Measurements from ENCODE around the gene PRKAG2.

The PRKAG2 gene

GRCh38 chr7:151895008-151895630 lies 18.2 kb upstream of the PRKAG2 start:
- Histone ChIP-seq H3K4me3 (ENCODE audit: low read depth in 1 of 2, low read length in 2 of 2) (no peak overlapping the region), H3K9me3 (ENCODE audit: control insufficient read depth in 1 of 2, low read length in 2 of 2) (no peaks in the 10 kb centered on the region), H3K36me3 (ENCODE audit: control insufficient read depth in 1 of 2, insufficient read depth in 2 of 2, low read length in 2 of 2) (no peaks in the 10 kb centered on the region), H3K9ac (ENCODE audit: low read depth in 1 of 2, low read length in 2 of 2) (no peak overlapping the region), H3K27me3 (ENCODE audit: control insufficient read depth in 1 of 2, insufficient read depth in 2 of 2, low read length in 2 of 2) (no peaks in the 10 kb centered on the region), H3K4me1 (ENCODE audit: control insufficient read depth in 1 of 2, insufficient read depth in 2 of 2, low read length in 2 of 2) (peaks cover 48 to 58% of the 10 kb centered on the region in 2 donors), H3K27ac (ENCODE audit: low read depth, low read length) (no peak overlapping the region)

DNA sequence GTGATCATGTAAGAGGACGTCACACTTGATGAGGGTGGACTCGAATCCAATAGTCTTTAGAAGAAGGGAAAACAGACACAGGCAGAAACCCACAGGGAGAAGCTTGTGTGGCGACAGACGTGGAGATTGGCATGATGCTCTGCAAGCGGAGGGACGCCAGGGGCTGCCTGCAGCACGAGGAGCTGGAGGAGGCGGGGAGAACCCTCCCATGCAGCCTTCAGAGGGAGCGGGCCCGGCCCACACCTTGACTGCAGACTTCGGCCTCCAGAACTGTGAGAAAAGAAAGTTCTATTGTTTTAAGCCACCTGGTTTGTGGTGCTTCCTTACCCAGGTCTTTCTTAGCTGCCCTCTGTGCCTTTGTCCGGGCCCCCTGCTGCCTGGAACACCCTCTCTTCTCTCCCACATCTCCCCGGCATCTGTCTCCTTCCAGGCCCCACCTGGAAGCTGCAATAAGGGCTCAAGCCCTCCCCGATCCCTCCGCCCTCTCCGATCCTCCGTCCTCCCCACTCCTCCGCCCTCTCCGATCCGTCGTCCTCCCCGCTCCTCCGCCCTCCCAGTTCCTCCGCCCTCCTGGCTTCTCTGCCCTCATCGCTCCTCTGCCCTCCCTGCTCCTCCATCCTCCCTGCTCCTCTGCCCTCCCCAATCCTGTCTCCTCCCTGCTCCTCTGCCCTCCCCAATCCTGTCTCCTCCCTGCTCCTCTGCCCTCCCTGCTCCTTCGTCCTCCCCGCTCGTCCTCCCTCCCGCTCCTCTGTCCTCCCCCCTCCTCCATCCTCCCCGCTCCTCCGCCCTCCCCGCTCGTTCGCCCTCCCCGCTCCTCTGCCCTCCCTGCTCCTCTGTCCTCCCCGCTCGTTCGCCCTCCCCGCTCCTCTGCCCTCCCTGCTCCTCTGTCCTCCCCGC lies 17.4 kb upstream of the PRKAG2 start:
- peak overlapping the region; percentile 7 to 33 for H3K4me3 ChIP-seq (ENCODE audit: low read depth in 1 of 2, low read length in 2 of 2)
- H3K4me1 ChIP-seq (ENCODE audit: control insufficient read depth in 1 of 2, insufficient read depth in 2 of 2, low read length in 2 of 2), result peaks cover 48 to 58% of the 10 kb centered on the region in 2 donors
- H3K36me3 ChIP-seq (ENCODE audit: control insufficient read depth in 1 of 2, insufficient read depth in 2 of 2, low read length in 2 of 2), result no peaks in the 10 kb centered on the region
- no peak overlapping the region for H3K27ac ChIP-seq (ENCODE audit: low read depth, low read length)
- no peaks in the 10 kb centered on the region for H3K9me3 ChIP-seq (ENCODE audit: control insufficient read depth in 1 of 2, low read length in 2 of 2)
- H3K9ac ChIP-seq (ENCODE audit: low read depth in 1 of 2, low read length in 2 of 2), result peak overlapping the region; percentile 34 to 35
- no peaks in the 10 kb centered on the region for H3K27me3 ChIP-seq (ENCODE audit: control insufficient read depth in 1 of 2, insufficient read depth in 2 of 2, low read length in 2 of 2)

GRCh38 chr7:151893405-151893923 lies 16.5 kb upstream of the PRKAG2 start:
- no peak overlapping the region for H3K27ac ChIP-seq (ENCODE audit: low read depth, low read length)
- peaks cover 48 to 59% of the 10 kb centered on the region in 2 donors for H3K4me1 ChIP-seq (ENCODE audit: control insufficient read depth in 1 of 2, insufficient read depth in 2 of 2, low read length in 2 of 2)
- H3K27me3 ChIP-seq (ENCODE audit: control insufficient read depth in 1 of 2, insufficient read depth in 2 of 2, low read length in 2 of 2), result no peaks in the 10 kb centered on the region

GRCh38 chr7:151891753-151892152 lies 14.8 kb upstream of the PRKAG2 start:
- Histone ChIP-seq H3K4me1 (ENCODE audit: control insufficient read depth in 1 of 2, insufficient read depth in 2 of 2, low read length in 2 of 2) (peaks cover 42 to 54% of the 10 kb centered on the region in 2 donors), H3K9ac (ENCODE audit: low read depth in 1 of 2, low read length in 2 of 2) (peak overlapping the region; percentile 0 to 23), H3K4me3 (ENCODE audit: low read depth in 1 of 2, low read length in 2 of 2) (peak overlapping the region in 1 of 2 donors; percentile 25), H3K36me3 (ENCODE audit: control insufficient read depth in 1 of 2, insufficient read depth in 2 of 2, low read length in 2 of 2) (no peaks in the 10 kb centered on the region), H3K9me3 (ENCODE audit: control insufficient read depth in 1 of 2, low read length in 2 of 2) (no peaks in the 10 kb centered on the region), H3K27ac (ENCODE audit: low read depth, low read length) (no peak overlapping the region), H3K27me3 (ENCODE audit: control insufficient read depth in 1 of 2, insufficient read depth in 2 of 2, low read length in 2 of 2) (no peaks in the 10 kb centered on the region)

More at GRCh38 chr7:151893405-151893923, 16.5 kb upstream of the PRKAG2 start:
- H3K9ac ChIP-seq (ENCODE audit: low read depth in 1 of 2, low read length in 2 of 2), result no peak overlapping the region
- H3K4me3 ChIP-seq (ENCODE audit: low read depth in 1 of 2, low read length in 2 of 2), result no peak overlapping the region
- no peaks in the 10 kb centered on the region for H3K36me3 ChIP-seq (ENCODE audit: control insufficient read depth in 1 of 2, insufficient read depth in 2 of 2, low read length in 2 of 2)
- H3K9me3 ChIP-seq (ENCODE audit: control insufficient read depth in 1 of 2, low read length in 2 of 2), result no peaks in the 10 kb centered on the region

DNA sequence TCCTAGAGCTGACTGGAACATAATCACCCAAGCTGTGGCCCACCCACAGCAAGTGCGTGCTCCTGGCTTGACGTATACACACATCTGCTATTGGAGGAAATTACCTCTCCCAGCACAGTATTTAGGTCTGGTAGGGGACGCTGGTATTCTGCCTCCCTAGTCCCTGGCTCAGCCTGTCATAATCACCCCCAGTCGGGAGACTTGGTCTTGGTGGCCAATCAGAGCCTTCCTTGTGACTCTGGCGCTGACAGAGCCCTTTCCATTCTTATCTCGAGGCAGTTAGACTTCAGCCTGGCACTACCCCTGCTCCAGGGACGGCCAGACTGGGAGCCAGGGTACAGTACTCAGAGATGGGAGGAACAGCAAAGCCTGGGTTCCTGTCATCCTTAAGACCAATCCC lies 14.3 kb upstream of the PRKAG2 start:
- no peak overlapping the region for H3K4me3 ChIP-seq (ENCODE audit: low read depth in 1 of 2, low read length in 2 of 2)
- H3K27me3 ChIP-seq (ENCODE audit: control insufficient read depth in 1 of 2, insufficient read depth in 2 of 2, low read length in 2 of 2), result no peaks in the 10 kb centered on the region
- no peaks in the 10 kb centered on the region for H3K9me3 ChIP-seq (ENCODE audit: control insufficient read depth in 1 of 2, low read length in 2 of 2)
- H3K27ac ChIP-seq (ENCODE audit: low read depth, low read length), result no peak overlapping the region
- peaks cover 37 to 49% of the 10 kb centered on the region in 2 donors for H3K4me1 ChIP-seq (ENCODE audit: control insufficient read depth in 1 of 2, insufficient read depth in 2 of 2, low read length in 2 of 2)
- H3K36me3 ChIP-seq (ENCODE audit: control insufficient read depth in 1 of 2, insufficient read depth in 2 of 2, low read length in 2 of 2), result no peaks in the 10 kb centered on the region
- peak overlapping the region in 1 of 2 donors; percentile 0 for H3K9ac ChIP-seq (ENCODE audit: low read depth in 1 of 2, low read length in 2 of 2)

- Histone ChIP-seq H3K4me1 (ENCODE audit: control insufficient read depth in 1 of 2, insufficient read depth in 2 of 2, low read length in 2 of 2) (peaks cover 32 to 42% of the 10 kb centered on the region in 2 donors), H3K9me3 (ENCODE audit: control insufficient read depth in 1 of 2, low read length in 2 of 2) (no peaks in the 10 kb centered on the region), H3K4me3 (ENCODE audit: low read depth in 1 of 2, low read length in 2 of 2) (no peak overlapping the region), H3K36me3 (ENCODE audit: control insufficient read depth in 1 of 2, insufficient read depth in 2 of 2, low read length in 2 of 2) (no peaks in the 10 kb centered on the region), H3K9ac (ENCODE audit: low read depth in 1 of 2, low read length in 2 of 2) (no peak overlapping the region), H3K27ac (ENCODE audit: low read depth, low read length) (no peak overlapping the region), H3K27me3 (ENCODE audit: control insufficient read depth in 1 of 2, insufficient read depth in 2 of 2, low read length in 2 of 2) (no peaks in the 10 kb centered on the region)
Measured at GRCh38 chr7:151890355-151891004, 13.6 kb upstream of the PRKAG2 start.

DNA sequence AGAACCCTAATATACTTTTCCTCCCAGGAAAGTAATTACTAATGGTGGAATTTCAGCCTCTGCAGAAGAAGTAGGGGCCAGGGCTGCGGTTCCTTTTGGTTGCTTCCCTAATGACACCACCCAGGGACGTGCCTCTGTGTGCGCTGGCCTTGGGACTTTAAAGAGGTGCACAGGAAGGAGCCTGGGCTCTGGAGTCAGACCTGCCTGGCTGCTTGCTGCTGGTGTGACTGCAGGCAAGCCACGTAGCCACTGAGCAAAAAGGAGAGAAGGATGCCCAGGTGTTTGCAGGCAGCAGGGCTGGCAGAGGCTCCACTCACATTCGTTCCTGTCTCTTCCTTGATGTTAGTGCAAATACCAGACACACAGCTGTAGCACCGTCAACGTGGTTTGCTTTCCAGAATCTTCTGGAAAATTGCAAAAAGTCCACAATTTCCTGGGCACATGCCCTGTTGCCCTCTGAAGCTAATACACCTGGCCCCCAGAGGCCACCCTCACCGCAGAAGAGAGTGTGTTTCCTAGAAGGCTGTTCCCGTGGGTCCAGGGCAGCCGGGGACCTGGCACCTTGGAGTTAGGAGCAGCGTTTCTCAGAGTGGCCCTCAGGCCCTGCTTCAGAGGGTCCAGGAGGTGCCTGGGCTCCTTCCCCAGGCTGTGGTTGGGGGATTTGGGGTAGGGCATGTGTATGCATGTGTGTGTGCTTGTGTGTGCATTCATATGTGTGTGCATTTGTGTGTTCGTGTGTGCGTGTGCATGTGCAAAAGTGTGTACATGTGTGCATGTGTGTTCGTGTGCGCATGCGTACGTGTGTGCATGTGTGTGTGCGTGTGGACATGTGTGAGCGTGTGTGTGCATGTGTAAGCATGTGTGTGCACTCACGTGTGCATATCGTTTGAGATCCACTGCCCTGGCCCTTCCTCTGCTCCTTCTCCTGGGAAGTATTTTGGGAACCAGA lies 12.8 kb upstream of the PRKAG2 start:
- Histone ChIP-seq H3K4me3 (ENCODE audit: low read depth in 1 of 2, low read length in 2 of 2) (no peak overlapping the region), H3K4me1 (ENCODE audit: control insufficient read depth in 1 of 2, insufficient read depth in 2 of 2, low read length in 2 of 2) (peaks cover 27 to 35% of the 10 kb centered on the region in 2 donors), H3K9ac (ENCODE audit: low read depth in 1 of 2, low read length in 2 of 2) (no peak overlapping the region)

DNA sequence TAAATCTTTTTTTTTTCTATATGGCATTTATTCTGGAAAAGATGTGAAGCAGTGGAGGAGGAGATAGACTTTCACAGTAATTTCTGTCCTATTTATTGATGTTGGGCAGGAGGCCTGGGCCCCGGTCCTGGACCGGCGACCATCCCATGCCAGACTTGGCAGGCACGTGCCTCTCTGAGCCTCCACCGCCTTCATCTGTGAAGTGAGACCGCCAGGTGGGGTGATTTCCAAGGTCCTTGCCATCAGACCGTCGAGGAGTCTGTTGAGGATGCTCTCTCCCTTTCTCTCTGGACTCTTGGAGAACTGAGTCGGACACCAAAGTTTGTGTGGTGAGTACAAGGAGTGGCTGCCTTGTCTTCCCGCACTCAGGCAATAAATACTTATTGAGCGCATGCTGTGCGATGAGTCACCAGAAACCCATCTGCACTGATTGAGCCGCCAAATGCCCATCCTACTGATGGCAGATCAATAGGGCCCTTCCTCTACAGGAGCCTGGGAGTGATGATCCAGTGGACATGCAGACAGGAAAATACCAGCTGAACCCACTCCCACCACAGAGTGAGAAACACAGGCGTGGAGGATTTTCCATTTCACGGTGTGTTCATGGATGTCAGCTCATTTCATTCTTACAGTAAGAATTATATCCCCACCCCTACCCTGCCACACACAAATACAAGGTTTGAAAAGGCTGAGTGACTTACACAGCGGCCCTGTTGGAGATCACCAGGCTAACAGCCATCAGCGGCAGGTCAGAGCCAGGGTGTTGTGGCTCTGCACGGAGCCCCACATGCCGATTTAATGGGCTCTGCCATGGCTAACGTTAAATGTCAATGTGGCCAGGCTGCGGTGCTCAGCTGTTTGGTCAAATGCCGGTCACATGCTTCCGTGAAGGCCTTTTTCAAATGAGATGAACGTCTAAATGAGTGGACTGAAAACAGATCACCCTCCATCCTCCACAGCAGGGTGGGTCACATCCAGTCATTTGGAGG lies 11.5 kb upstream of the PRKAG2 start:
- H3K4me3 ChIP-seq (ENCODE audit: low read depth in 1 of 2, low read length in 2 of 2), result no peak overlapping the region
- H3K27me3 ChIP-seq (ENCODE audit: control insufficient read depth in 1 of 2, insufficient read depth in 2 of 2, low read length in 2 of 2), result no peaks in the 10 kb centered on the region
- no peak overlapping the region for H3K27ac ChIP-seq (ENCODE audit: low read depth, low read length)
- no peaks in the 10 kb centered on the region for H3K36me3 ChIP-seq (ENCODE audit: control insufficient read depth in 1 of 2, insufficient read depth in 2 of 2, low read length in 2 of 2)
- no peak overlapping the region for H3K9ac ChIP-seq (ENCODE audit: low read depth in 1 of 2, low read length in 2 of 2)
- H3K9me3 ChIP-seq (ENCODE audit: control insufficient read depth in 1 of 2, low read length in 2 of 2), result no peaks in the 10 kb centered on the region
- H3K4me1 ChIP-seq (ENCODE audit: control insufficient read depth in 1 of 2, insufficient read depth in 2 of 2, low read length in 2 of 2), result peaks cover 17 to 26% of the 10 kb centered on the region in 2 donors

More for the DNA sequence above, 12.8 kb upstream of the PRKAG2 start:
- Histone ChIP-seq H3K36me3 (ENCODE audit: control insufficient read depth in 1 of 2, insufficient read depth in 2 of 2, low read length in 2 of 2) (no peaks in the 10 kb centered on the region), H3K9me3 (ENCODE audit: control insufficient read depth in 1 of 2, low read length in 2 of 2) (no peaks in the 10 kb centered on the region), H3K27me3 (ENCODE audit: control insufficient read depth in 1 of 2, insufficient read depth in 2 of 2, low read length in 2 of 2) (no peaks in the 10 kb centered on the region), H3K27ac (ENCODE audit: low read depth, low read length) (no peak overlapping the region)

Measured in duodenal mucosa (tissue), 2 donors.